Thymus (tissue), 11 donors: ENCODE data around the gene PACRGL. TPM values are rescaled to one million over a fixed set of nuclear protein-coding genes. Genes with fewer than 3 reads are reported as not detected.

Source experiments
- DNase-seq, 9 donors: peaks; one replicate each; pipeline ENCODE4 v3.0.0-alpha.2; 2013; ENCODE audit warnings: low spot score in 9 of 9, low read depth in 6 of 9, missing footprints in 1 of 9
- H3K27ac ChIP-seq, 2 donors: one replicate each; pipeline ENCODE4 v1.5.1; 2013; ENCODE audit warnings: control low read depth in 1 of 2, low read depth in 1 of 2, low read length in 1 of 2, mild to moderate bottlenecking in 1 of 2, moderate library complexity in 1 of 2
- H3K27me3 ChIP-seq, 2 donors: one replicate each; pipeline ENCODE4 v1.5.1; 2013; ENCODE audit warnings: low read length in 1 of 2; ENCODE audit not compliant: control insufficient read depth in 2 of 2, insufficient read depth in 1 of 2
- H3K36me3 ChIP-seq, 2 donors: one replicate each; pipeline ENCODE4 v1.5.1; 2013; ENCODE audit warnings: low read length in 1 of 2, mild to moderate bottlenecking in 1 of 2, moderate library complexity in 1 of 2; ENCODE audit not compliant: control insufficient read depth in 2 of 2, insufficient read depth in 2 of 2
- H3K4me1 ChIP-seq, 2 donors: one replicate each; pipeline ENCODE4 v1.5.1; 2013; ENCODE audit warnings: low read length in 2 of 2; ENCODE audit not compliant: control insufficient read depth in 2 of 2, insufficient read depth in 2 of 2
- H3K4me3 ChIP-seq, 2 donors: one replicate each; pipeline ENCODE4 v1.5.1; 2013; ENCODE audit warnings: low read length in 2 of 2, control low read depth in 1 of 2, mild to moderate bottlenecking in 1 of 2
- H3K9me3 ChIP-seq, 2 donors: one replicate each; pipeline ENCODE4 v1.5.1; 2013; ENCODE audit warnings: low read length in 1 of 2, mild to moderate bottlenecking in 1 of 2; ENCODE audit not compliant: control insufficient read depth in 2 of 2, insufficient read depth in 1 of 2
- WGBS: extraction: QIAGEN DNeasy Blood & Tissue Kit; methylation state at CpG from one replicate; pipeline ENCODE4 v1.1.7; 2013; 5-methylcytosine and 5-hydroxymethylcytosine counted together
- polyA plus RNA-seq: library from polyadenylated mRNA; stranded (reverse); fragments of 200-250 nt; gene quantifications from one replicate; pipeline ENCODE4 v1.2.3, GENCODE V29; 2013
- total RNA-seq: library from RNA; stranded (reverse); fragments of 120-200 nt; gene quantifications from one replicate; pipeline ENCODE4 v1.2.4, GENCODE V29; 2013
- donor health status: healthy.

Gene PACRGL
- total and polyA plus RNA-seq, 2 donors, result 9.5 to 10.6 TPM

DNA sequence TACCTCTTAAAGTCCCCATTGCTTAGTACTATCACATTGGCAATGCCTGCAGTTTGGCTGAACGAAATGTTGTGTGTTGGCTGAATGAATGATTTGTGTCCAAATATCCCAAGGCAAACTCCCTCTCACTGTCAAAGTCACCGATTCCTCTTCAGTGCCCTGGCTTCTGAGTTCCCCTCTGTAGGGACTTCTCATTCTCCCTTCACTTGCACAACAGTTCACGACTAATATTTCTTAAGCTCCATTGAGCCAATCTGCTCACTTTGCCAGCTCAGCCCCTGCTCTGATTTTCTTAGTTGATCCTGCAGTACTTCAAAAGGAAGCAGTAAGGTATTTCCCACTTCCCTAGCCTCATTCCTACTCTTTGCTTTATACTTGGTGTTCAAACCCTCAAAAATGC, 21.9 kb upstream of the PACRGL start:
- WGBS, result 89% methylated on average over 3 of the region's 3 CpGs
- H3K36me3 ChIP-seq, result no peaks in the 10 kb centered on the region
- no peak for DNase-seq

DNA sequence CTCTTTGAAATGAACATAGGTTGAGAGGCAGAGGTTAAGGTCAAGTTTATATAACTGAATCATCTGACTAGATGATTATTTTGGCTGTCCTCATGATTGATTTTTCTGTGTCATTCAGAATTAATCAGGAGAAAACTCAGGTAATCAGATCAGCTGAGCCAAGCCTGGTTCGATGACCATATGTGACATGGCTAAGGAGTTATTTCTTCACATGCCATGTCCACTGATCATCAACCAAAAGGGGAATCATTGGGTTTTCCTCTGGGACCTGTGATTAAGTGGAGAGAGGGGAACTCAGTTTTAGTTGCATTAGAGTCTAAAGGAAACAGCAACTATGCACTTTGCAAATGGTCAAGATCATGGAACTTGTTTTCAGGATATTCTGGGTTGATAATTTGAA, 20.3 kb upstream of the PACRGL start:
- H3K9me3 ChIP-seq, result no peaks in the 10 kb centered on the region
- no peak for DNase-seq
- no peaks in the 10 kb centered on the region for H3K4me1 ChIP-seq
- H3K36me3 ChIP-seq, result no peaks in the 10 kb centered on the region
- H3K4me3 ChIP-seq, result no peak overlapping the region
- H3K27ac ChIP-seq, result no peak overlapping the region
- H3K27me3 ChIP-seq, result peaks cover 0 to 2% of the 10 kb centered on the region in 2 donors
- 92% methylated on average over 1 of the region's 1 CpG for WGBS

More for the DNA sequence above, 21.9 kb upstream of the PACRGL start:
- Histone ChIP-seq H3K27me3 (peaks cover 0 to 2% of the 10 kb centered on the region in 2 donors), H3K27ac (no peak overlapping the region), H3K4me3 (no peak overlapping the region), H3K9me3 (no peaks in the 10 kb centered on the region), H3K4me1 (no peaks in the 10 kb centered on the region)

DNA sequence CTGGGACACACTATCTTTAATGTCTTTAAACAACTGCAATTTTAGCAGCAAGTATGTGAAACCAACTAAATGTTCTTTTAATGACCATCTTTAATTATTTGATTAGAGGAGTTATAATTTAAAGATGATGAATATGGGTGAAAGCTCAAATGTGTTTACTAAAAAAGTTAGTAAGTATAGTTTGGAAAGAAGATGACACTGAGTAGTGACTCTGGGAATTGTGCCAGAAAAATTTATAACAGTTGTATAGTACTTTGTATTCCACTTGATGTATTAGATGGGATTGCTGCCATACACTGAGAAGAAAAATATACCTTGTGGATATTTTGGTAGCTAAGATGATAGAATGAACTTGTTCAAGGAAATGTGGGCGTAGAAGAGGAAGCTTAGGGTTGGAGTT, 19.5 kb upstream of the PACRGL start:
- Histone ChIP-seq H3K27ac (no peak overlapping the region), H3K4me3 (no peak overlapping the region), H3K4me1 (no peaks in the 10 kb centered on the region), H3K9me3 (no peaks in the 10 kb centered on the region), H3K36me3 (no peaks in the 10 kb centered on the region), H3K27me3 (peaks cover 0 to 2% of the 10 kb centered on the region in 2 donors)
- WGBS, result 80% methylated on average over 1 of the region's 1 CpG
- DNase-seq, result no peak

DNA sequence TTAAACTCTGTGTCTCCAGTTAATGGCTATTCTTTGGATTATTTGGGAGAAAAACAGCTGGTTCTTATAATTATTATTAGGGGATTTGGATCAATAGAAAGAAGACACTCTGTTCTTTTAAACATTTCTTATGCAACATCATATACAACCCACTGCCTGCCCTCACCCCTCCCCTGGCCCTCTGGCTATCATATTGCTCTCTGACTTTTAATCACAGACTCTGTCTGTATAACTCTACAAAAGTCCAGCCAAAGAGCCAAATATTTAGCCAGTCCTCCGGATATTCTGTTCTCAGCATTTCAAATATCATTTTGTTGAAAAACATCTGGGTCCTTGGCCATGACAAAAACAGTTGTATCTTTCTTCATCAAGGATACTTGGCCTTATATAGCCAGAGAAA, 19.0 kb upstream of the PACRGL start:
- 94% methylated on average over 1 of the region's 1 CpG for WGBS
- no peak overlapping the region for H3K27ac ChIP-seq
- H3K4me3 ChIP-seq, result no peak overlapping the region
- H3K27me3 ChIP-seq, result peaks cover 0 to 2% of the 10 kb centered on the region in 2 donors
- DNase-seq, result no peak
- H3K4me1 ChIP-seq, result no peaks in the 10 kb centered on the region
- no peaks in the 10 kb centered on the region for H3K9me3 ChIP-seq
- no peaks in the 10 kb centered on the region for H3K36me3 ChIP-seq

DNA sequence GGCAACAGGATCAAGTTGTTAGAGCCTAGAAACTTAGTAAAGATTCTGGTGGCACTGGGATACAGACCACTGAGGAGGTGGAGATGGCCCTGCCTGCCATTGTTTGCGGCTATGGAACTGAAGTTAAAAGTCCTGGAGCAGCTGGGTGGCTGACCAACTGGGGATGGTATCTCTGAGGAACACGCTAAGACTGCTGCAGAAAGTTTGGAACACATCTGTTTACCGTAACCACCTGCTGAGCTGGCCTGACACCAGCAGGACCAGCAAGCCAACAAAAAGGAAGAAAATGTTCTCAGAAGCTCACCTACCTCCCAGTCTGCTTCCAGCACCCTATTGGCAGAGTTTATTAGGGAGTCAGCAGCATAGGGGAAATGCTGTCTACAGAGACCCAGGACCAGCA, 17.4 kb upstream of the PACRGL start:
- WGBS, result 95% methylated on average over 3 of the region's 3 CpGs
- Histone ChIP-seq H3K4me3 (no peak overlapping the region), H3K4me1 (no peaks in the 10 kb centered on the region), H3K27me3 (peaks cover 0 to 2% of the 10 kb centered on the region in 2 donors), H3K27ac (no peak overlapping the region), H3K36me3 (no peaks in the 10 kb centered on the region), H3K9me3 (no peaks in the 10 kb centered on the region)
- DNase-seq, result no peak

DNA sequence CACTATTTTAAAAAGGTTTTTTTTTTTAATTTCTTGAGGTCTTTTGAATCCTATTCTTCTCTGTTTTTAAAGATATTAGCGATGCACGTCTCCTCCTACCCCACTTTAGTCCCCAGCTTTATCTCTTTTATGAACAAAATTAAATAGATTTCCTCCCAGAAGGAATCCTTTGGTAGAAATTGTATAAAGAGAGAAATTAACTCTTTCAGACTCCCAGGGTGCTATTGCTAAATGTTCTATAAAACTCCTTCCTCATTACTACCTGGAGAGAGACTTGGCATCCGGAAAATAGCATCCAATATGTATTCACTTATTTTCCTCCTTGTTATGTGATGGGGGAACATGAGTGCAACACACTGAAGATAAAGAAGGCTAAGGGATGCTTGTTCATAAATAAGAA, 16.5 kb upstream of the PACRGL start:
- Histone ChIP-seq H3K4me3 (no peak overlapping the region), H3K9me3 (no peaks in the 10 kb centered on the region), H3K4me1 (no peaks in the 10 kb centered on the region), H3K36me3 (no peaks in the 10 kb centered on the region), H3K27me3 (peaks cover 0 to 2% of the 10 kb centered on the region in 2 donors), H3K27ac (no peak overlapping the region)
- DNase-seq, result no peak
- 94% methylated on average over 3 of the region's 3 CpGs for WGBS

DNA sequence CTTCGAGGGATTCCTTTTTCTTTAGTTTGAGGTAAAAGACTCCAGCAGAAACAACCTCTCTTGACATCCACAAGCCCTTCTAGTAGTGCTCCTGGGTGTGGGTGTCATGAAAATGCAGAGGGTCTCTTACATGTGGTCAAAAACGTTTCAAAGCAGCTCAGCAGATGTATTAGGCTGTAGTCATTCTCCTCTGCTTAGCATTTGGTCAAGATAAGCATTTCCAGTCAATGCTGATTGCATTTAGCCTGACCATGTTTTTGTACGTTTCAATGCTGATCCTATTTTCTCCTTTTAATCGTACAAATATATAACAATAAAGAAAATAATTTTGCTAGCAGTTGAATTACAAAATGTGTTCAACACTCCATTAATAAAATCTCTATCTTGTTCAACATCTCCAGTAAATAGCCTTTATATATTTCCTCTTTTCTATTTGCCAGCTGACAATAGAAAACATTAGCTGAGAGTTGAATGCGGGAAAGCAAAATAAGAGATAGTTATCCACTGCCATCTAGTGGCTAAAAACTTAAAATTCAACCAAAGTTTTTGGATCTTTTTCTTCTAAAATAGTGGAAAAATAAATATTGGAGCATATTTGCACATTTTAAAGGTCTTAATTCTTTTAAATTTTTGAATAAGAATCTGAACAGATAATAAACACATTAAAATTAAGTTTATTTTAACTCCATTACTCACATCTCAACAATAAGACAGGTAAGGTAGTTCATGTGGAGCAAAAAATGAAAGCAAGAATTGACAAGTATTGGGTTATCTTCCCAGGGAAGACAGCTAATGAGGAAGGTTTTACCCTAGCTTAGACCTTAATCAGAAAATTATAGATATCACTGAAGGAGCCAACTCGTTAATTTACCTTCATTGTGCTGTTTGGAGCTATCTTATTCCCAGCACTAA, 15.2 kb upstream of the PACRGL start:
- peaks cover 0 to 2% of the 10 kb centered on the region in 2 donors for H3K27me3 ChIP-seq
- H3K9me3 ChIP-seq, result no peaks in the 10 kb centered on the region
- H3K4me1 ChIP-seq, result no peaks in the 10 kb centered on the region
- peak in 2 of 9 donors; percentile 4 to 34 for DNase-seq
- no peak overlapping the region for H3K27ac ChIP-seq
- no peak overlapping the region for H3K4me3 ChIP-seq
- H3K36me3 ChIP-seq, result no peaks in the 10 kb centered on the region
- 44% methylated on average over 6 of the region's 6 CpGs for WGBS

DNA sequence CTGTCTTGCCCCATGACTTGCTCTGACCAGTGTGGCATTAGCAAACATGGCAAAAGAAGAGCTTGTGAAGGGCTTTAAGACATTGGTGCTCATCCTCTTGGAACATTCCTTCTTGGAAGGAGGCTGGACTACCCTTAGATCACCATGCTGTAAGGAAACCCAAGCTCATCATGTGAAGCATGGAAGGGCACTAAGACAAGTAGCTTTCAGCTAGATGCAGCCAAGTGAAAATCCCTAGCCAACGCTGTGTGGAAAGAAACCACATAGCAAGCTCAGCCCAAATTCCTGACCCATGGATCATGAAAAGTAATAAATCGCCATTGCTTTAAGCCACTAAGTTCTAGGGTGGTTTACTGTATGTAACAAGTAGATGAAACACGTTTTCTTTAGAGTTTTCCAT, 12.4 kb upstream of the PACRGL start:
- DNase-seq, result no peak
- peaks cover 0 to 2% of the 10 kb centered on the region in 2 donors for H3K27me3 ChIP-seq
- WGBS, result 76% methylated on average over 3 of the region's 3 CpGs
- H3K4me3 ChIP-seq, result no peak overlapping the region
- no peaks in the 10 kb centered on the region for H3K4me1 ChIP-seq
- H3K9me3 ChIP-seq, result no peaks in the 10 kb centered on the region
- H3K36me3 ChIP-seq, result no peaks in the 10 kb centered on the region
- H3K27ac ChIP-seq, result no peak overlapping the region

DNA sequence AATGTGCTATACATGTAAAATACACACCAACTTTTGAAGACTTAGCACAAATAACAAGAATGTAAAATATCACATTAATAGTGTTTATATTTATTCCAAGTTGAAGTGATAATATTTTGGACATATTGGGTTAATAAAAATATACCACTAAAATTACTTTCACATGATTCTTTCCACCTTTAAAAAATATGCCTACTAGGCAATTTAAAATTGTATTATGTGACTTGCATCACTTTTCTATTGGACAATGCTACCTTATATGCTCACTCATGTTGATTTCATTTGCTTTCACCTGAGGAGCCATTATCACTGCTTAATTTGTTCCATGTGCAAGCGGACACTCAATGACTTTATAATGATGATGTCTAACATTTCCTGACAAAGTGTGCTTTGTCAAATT, 3.4 kb upstream of the PACRGL start:
- Histone ChIP-seq H3K36me3 (no peaks in the 10 kb centered on the region), H3K4me1 (peaks cover 5 to 10% of the 10 kb centered on the region in 2 donors), H3K4me3 (no peak overlapping the region), H3K9me3 (no peaks in the 10 kb centered on the region), H3K27ac (no peak overlapping the region), H3K27me3 (no peaks in the 10 kb centered on the region)
- WGBS, result 98% methylated on average over 1 of the region's 1 CpG
- no peak for DNase-seq
